22Rv1 (cell line): ENCODE measurements around the gene KLHL29.

Source experiments
- H3K27ac ChIP-seq: fragments of 450-650 bp; 2 replicates; pipeline ENCODE4 v1.5.1; 2017
- ZFX ChIP-seq: fragments of 450-650 bp; IDR thresholded peaks from 2 replicates; pipeline ENCODE4 v1.6.1; 2017; ENCODE audit warnings: antibody characterized with exemption, borderline replicate concordance
- TF ChIP-seq, protein P1 (sequence below): fragments of 450-650 bp; IDR thresholded peaks from 2 replicates; pipeline ENCODE4 v1.5.1; 2017; ENCODE audit warnings: mild to moderate bottlenecking

Gene KLHL29

DNA sequence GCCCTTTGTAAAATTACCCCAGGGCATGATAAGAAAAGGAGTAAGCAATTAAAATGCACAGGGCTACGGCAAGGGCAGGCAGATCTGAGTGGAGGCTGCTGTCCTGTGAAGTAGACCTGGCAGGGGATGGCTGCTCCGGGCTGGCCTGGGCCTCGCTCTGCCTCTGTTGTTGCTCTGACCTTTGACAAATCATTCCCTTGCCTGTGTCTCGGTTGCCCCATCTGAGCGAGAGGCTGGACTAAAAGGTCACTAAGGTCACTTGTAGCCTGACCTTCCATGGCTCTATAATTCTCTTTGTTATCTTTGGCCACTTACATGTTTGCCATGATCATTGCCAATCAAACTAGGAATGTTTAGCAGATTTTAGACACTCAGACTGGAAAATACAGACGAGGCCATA is 118.1 kb downstream of the KLHL29 start:
- no peak for TF ChIP-seq ZFX
- H3K27ac ChIP-seq, result no peak overlapping the region

DNA sequence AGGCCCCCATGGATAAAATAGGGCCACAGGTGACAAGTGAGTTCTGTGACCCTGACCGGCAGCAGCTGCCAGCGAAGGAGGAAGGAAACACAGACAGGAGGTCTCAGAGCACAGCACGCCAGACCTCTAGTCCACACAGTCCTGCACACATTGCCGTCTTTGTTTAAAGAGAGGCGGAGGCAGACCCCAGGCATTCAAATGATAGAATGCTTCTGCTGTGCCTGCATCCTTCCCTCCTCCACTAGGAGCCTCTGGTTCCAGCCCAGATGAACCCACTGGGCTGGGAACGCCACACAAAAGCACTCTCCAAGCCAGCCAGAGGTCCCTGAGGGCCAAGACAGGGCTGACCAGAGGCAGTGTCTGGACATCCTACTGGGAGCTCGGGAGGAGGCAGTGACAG is 118.7 kb downstream of the KLHL29 start:
- no peak overlapping the region for H3K27ac ChIP-seq
- TF ChIP-seq ZFX, result no peak
- TF ChIP-seq, protein P1, sequence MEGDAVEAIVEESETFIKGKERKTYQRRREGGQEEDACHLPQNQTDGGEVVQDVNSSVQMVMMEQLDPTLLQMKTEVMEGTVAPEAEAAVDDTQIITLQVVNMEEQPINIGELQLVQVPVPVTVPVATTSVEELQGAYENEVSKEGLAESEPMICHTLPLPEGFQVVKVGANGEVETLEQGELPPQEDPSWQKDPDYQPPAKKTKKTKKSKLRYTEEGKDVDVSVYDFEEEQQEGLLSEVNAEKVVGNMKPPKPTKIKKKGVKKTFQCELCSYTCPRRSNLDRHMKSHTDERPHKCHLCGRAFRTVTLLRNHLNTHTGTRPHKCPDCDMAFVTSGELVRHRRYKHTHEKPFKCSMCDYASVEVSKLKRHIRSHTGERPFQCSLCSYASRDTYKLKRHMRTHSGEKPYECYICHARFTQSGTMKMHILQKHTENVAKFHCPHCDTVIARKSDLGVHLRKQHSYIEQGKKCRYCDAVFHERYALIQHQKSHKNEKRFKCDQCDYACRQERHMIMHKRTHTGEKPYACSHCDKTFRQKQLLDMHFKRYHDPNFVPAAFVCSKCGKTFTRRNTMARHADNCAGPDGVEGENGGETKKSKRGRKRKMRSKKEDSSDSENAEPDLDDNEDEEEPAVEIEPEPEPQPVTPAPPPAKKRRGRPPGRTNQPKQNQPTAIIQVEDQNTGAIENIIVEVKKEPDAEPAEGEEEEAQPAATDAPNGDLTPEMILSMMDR, result no peak

DNA sequence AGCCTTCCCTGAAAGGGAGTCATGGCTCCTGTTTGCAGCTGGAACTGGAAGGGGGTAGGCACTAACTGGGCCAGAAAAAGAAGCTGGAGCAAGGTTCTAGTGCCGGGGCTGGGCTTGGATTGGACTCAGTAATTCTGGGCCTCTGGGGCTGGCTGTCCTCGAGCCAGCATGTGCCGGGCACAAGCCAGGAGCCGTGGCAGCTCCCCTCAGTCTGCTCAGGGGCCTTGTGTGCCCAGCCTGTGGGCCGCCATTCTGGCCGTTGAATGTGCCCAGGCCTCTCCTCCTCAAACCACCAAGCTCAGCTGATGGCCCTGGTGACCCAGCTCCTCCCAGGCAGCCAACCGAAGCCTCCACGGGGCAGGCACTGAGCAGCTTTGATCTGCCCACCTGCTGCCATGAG is 119.6 kb downstream of the KLHL29 start:
- no peak overlapping the region for H3K27ac ChIP-seq
- TF ChIP-seq, protein P1, result no peak
- TF ChIP-seq ZFX, result no peak

DNA sequence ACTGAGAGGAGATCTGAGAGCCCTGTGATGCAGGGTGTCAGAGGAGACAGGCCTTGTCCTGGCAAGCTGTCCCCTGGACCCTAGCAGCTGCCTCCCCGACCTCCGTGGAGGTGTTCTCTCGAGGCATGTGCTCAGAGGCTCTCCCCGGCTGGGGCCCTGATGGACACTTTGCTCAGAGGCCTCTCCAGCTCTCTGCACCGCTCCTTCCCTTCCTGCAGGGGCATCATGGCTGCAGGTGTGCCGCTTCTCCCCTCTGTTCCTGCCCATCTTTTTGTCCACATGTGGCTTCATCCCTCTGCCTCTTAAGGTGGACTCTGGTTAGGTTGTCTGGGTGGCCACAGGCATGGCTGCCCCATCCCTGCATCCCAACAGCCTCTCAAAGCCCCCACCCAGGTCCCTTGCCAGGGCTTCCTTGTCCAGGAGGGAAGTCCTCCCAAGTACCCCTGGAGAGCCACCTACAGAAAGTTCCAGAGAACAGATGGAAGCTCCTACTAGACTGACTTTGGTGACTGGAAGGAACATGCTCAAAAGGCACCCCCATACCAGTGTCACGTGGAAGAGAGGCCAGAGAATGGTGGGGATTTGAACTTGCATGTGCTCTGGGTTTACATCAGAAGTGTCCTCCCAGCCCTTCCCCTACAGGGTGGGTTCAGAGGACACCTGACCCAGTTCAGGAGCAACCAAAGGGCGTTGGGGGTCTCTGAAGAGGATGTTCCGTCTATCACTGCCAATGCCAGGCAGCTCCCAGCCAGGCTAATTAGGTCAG is 120.4 kb downstream of the KLHL29 start:
- TF ChIP-seq ZFX, result no peak
- TF ChIP-seq, protein P1, result peak; percentile 40
- no peak overlapping the region for H3K27ac ChIP-seq

DNA sequence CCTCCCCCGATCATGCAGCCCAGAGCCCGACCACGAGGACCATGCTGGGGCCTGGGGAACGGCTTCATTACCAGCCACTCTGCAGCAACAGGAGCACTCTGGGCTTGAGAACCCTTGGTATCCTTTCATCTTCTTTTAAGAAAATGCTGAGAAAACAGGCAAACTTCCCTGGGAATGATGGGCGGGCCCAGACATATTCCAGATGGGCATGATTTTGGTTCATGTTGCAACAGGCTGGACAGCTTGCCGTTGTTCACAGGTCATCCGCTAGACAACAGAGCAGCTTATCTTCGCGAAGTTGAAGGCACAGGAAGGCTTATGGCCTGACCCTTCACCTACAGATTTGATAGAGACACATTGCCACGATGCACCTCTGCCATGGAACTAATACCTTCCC is 121.0 kb downstream of the KLHL29 start:
- TF ChIP-seq ZFX, result no peak
- TF ChIP-seq, protein P1, result no peak
- H3K27ac ChIP-seq, result no peak overlapping the region

DNA sequence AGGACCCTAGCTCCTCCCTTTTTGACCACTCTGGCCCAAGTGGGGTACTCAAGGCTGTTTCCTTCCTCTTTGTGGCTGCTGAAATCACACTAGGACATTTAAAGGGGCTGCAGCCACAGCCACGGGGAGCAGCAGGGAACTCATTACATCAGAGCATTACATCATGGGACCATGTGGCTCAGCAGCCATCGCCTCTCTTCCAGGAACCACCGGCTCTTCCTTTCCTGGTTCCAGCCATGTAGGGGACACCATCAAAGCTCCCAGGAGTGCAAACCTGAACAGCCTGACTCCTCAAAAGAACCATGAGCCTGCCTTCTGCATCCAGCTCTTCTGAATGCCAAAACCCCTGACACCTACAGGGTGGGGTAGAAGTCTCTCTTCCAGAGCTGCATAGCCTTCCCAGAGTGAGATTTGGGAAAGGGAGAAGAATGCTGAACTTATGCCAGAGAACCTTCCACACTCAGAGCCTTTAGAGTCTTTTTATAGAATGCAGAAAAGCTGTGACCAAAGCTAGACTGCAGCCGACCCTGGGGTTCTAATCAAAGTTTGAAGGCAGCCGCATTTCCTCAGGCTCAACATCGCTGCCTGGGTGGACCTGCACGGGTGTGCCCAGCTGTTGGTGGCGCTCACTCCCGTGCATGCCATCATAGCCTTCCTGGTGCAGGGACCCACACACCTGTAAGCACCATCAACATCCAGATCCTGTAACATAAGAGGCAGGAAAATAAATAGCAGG is 121.7 kb downstream of the KLHL29 start:
- TF ChIP-seq, protein P1, result no peak
- TF ChIP-seq ZFX, result no peak
- H3K27ac ChIP-seq, result no peak overlapping the region

DNA sequence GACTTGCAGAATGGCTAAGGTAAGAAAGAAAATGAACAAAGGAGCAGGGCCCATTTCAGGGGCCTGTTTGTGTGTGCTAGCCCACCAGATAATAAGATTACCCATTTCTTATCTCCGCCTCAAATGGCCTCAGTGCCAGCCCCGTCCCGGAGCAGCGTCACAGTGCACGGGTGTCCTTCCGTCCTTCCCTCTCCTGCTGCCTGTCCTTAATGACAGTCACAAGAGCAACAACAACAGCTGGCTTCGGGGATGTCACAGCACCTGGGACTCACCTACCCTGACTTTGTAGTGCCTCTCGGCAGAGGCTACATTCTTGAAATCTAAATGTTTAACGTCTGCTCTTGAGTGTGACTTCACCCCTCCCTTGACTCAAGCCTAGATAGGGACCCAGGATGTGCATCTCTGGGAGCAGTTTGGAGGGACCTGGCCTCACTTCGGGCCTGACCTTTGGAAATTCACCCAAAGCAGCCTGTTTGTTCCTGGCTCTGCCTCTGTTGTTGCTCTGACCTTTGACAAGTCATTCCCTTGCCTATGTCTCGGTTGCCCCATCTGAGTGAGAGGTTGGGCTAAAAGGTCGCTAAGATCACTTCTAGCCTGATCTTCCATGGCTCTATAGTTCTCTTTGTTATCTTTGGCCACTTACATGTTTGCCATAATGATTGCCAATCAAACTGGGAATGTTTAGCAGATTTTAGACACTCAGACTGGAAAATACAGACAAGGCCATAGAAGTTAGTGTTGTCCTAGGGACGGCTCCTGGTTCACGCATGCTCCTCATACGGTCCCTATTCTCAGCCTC is 122.5 kb downstream of the KLHL29 start:
- TF ChIP-seq ZFX, result no peak
- TF ChIP-seq, protein P1, result no peak
- H3K27ac ChIP-seq, result no peak overlapping the region
